MM.1S (cell line): Measurements from ENCODE around the gene ADARB2.

ENCODE experiments used
- DNase-seq: peaks from one replicate; pipeline ENCODE4 v3.0.0-alpha.2; 2015
- H2AFZ ChIP-seq: fragments of 300-600 bp; sonication (generic); 2 replicates; pipeline ENCODE4 v1.6.0; 2016; ENCODE audit warnings: antibody characterized with exemption, low read length
- H3F3A ChIP-seq: fragments of 300-600 bp; sonication (generic); 2 replicates; pipeline ENCODE4 v1.6.1; 2016; ENCODE audit warnings: mild to moderate bottlenecking, antibody characterized with exemption, low read length, moderate library complexity, mixed read lengths; ENCODE audit not compliant: insufficient read depth
- H3K27ac ChIP-seq: fragments of 300-600 bp; sonication (generic); 2 replicates; pipeline ENCODE4 v1.5.1; 2016; ENCODE audit warnings: mild to moderate bottlenecking, low read length
- H3K27me3 ChIP-seq: fragments of 300-600 bp; sonication (generic); replicated peaks from 2 replicates; pipeline ENCODE4 v1.6.0; 2016; ENCODE audit warnings: low read length; ENCODE audit not compliant: insufficient read depth
- H3K36me3 ChIP-seq: fragments of 300-600 bp; sonication (generic); replicated peaks from 2 replicates; pipeline ENCODE4 v1.6.1; 2016; ENCODE audit warnings: mild to moderate bottlenecking, low read length, mixed read lengths; ENCODE audit not compliant: insufficient read depth
- H3K4me1 ChIP-seq: fragments of 300-600 bp; sonication (generic); 2 replicates; pipeline ENCODE4 v1.6.1; 2016; ENCODE audit warnings: low read length, mixed read lengths
- H3K4me2 ChIP-seq: fragments of 300-600 bp; sonication (generic); 2 replicates; pipeline ENCODE4 v1.6.0; 2016; ENCODE audit warnings: low read depth, low read length
- H3K4me3 ChIP-seq: fragments of 300-600 bp; sonication (generic); 2 replicates; pipeline ENCODE4 v1.5.1; 2016; ENCODE audit warnings: low read length, mixed read lengths
- H3K79me2 ChIP-seq: fragments of 300-600 bp; sonication (generic); 2 replicates; pipeline ENCODE4 v1.6.1; 2016; ENCODE audit warnings: mixed run types, low read length, mixed read lengths
- H3K9ac ChIP-seq: fragments of 300-600 bp; sonication (generic); 2 replicates; pipeline ENCODE4 v1.6.1; 2016; ENCODE audit warnings: low read length, mixed read lengths
- H3K9me2 ChIP-seq: fragments of 300-600 bp; sonication (generic); replicated peaks from 2 replicates; pipeline ENCODE4 v1.6.1; 2016; ENCODE audit warnings: mild to moderate bottlenecking, low read length, mixed read lengths; ENCODE audit not compliant: insufficient read depth
- H3K9me3 ChIP-seq: fragments of 300-600 bp; sonication (generic); replicated peaks from 2 replicates; pipeline ENCODE4 v1.6.1; 2016; ENCODE audit warnings: mild to moderate bottlenecking, low read length, mixed read lengths; ENCODE audit not compliant: insufficient read depth
- H4K20me1 ChIP-seq: fragments of 300-600 bp; sonication (generic); 2 replicates; pipeline ENCODE4 v1.6.1; 2016; ENCODE audit warnings: mild to moderate bottlenecking, low read length, moderate library complexity, mixed read lengths; ENCODE audit not compliant: insufficient read depth
- CTCF ChIP-seq: fragments of 300-600 bp; sonication (generic); IDR thresholded peaks from 2 replicates; pipeline ENCODE4 v1.5.1; 2016; ENCODE audit warnings: antibody characterized with exemption, low read length, mixed read lengths
- EZH2 ChIP-seq: fragments of 300-600 bp; sonication (generic); optimal IDR thresholded peaks from 2 replicates; pipeline ENCODE3; 2017; ENCODE audit warnings: low read depth, mild to moderate bottlenecking, antibody characterized with exemption, low read length, mixed read lengths
- EZH2phosphoT487 ChIP-seq: fragments of 300-600 bp; sonication (generic); IDR thresholded peaks from 2 replicates; pipeline ENCODE4 v1.6.1; 2018; ENCODE audit warnings: antibody characterized with exemption, low read length

Gene ADARB2

GRCh38 chr10:1444826-1445225 is 292.5 kb downstream of the ADARB2 start:
- no peak overlapping the region for H3K27ac ChIP-seq
- H4K20me1 ChIP-seq, result no peaks in the 10 kb centered on the region
- H3F3A ChIP-seq, result no peaks in the 10 kb centered on the region
- no peaks in the 10 kb centered on the region for H3K9me2 ChIP-seq
- no peaks in the 10 kb centered on the region for H3K79me2 ChIP-seq
- H3K27me3 ChIP-seq, result no peaks in the 10 kb centered on the region
- H3K4me2 ChIP-seq, result no peak overlapping the region
- DNase-seq, result no peak
- H2AFZ ChIP-seq, result no peak overlapping the region
- H3K4me1 ChIP-seq, result no peaks in the 10 kb centered on the region
- no peaks in the 10 kb centered on the region for H3K9me3 ChIP-seq
- TF ChIP-seq EZH2 (no peak), EZH2phosphoT487 (no peak), CTCF (no peak)
- H3K4me3 ChIP-seq, result no peak overlapping the region
- H3K36me3 ChIP-seq, result no peaks in the 10 kb centered on the region
- H3K9ac ChIP-seq, result no peak overlapping the region

DNA sequence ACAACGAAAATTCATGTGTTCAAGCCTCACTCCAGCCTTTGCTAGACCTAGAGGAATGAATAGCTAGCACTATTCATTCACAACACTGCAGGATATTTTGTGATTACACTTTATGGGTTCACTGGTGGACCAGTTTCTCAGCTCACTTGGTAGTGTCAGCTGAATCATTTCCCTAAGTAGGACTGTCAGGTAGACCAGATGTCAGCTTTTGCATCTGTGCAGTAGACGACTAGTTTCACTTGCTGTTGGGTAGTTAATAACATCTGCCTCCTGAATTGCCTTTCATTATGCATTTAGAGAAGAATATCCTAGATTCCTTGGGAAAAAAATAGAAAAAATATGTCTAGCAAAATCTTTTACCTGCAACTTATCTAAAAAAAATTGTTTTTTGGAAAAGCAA is 296.4 kb downstream of the ADARB2 start:
- Histone ChIP-seq H3K9ac (no peak overlapping the region), H3K27me3 (0 out of 2 replicates have a peak, but pooled peaks cover 3% of the 10 kb centered on the region), H3K9me3 (no peaks in the 10 kb centered on the region), H3K4me2 (no peak overlapping the region), H2AFZ (no peak overlapping the region), H4K20me1 (no peaks in the 10 kb centered on the region), H3K4me1 (no peaks in the 10 kb centered on the region), H3K4me3 (no peak overlapping the region), H3K36me3 (no peaks in the 10 kb centered on the region), H3F3A (no peaks in the 10 kb centered on the region), H3K27ac (no peak overlapping the region), H3K79me2 (no peaks in the 10 kb centered on the region), H3K9me2 (no peaks in the 10 kb centered on the region)
- peak; percentile 8 for DNase-seq
- TF ChIP-seq CTCF (no peak), EZH2 (no peak)

DNA sequence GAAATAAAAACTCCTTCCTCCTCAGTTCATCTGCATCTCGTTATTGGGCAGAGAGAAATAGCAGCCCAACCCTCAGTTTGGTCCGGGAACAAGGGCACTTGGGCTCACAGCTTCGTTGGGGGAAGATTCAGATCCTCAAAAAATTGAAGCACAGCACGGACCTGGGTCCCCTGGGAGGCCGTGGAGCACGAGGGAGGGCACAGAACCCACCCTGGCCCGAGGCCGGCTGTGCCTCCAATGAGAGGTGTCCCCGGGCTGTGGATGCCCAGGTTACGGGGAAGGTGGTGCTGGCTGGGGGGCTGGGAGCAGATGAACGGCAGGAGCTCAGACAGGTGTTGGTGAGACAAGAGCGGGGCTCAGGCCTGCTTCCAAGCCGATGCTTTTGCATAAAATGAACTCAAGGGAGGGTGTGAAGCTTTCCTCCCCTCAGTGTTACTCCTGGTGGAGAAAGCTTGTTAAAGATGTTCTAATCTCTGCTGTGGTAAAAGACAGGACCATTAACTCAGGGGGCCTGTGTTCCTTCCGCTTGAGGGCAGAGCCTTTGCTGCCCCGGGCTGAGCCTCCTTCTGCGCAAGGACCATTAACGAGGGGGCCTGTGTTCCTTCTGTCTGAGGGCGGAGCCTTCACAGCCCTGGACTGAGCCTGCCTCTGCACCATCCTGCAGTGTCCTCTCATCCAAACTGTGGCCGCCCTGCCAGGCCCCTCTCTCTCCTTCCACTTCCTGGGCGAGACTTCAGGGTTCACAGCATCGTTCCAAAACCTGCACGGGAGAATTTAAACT is 302.2 kb downstream of the ADARB2 start:
- Histone ChIP-seq H3K9me3 (no peaks in the 10 kb centered on the region), H3K36me3 (no peaks in the 10 kb centered on the region), H3K27ac (no peak overlapping the region), H2AFZ (no peak overlapping the region), H3K79me2 (no peaks in the 10 kb centered on the region), H3K9ac (no peak overlapping the region), H3F3A (no peaks in the 10 kb centered on the region), H3K4me1 (no peaks in the 10 kb centered on the region), H3K4me3 (no peak overlapping the region), H3K4me2 (no peak overlapping the region), H4K20me1 (no peaks in the 10 kb centered on the region), H3K27me3 (0 out of 2 replicates have a peak, but pooled peaks cover 3% of the 10 kb centered on the region), H3K9me2 (no peaks in the 10 kb centered on the region)
- TF ChIP-seq EZH2phosphoT487 (no peak), CTCF (no peak), EZH2 (no peak)
- DNase-seq, result no peak
